Activated gamma-delta T cell (primary cell): ENCODE results near the gene MYO3B.
"Not testable (repeated sequence)": the region's sequence is repeated elsewhere in the genome, so short reads cannot be mapped to it uniquely, and the experiment has no call there.

ENCODE experiments used
- DNase-seq: peaks from one replicate; lab custom pipeline; 2025; lab: John Stamatoyannopoulos, UW

The MYO3B gene

GRCh38 chr2:170468557-170468956, 290.6 kb downstream of the MYO3B start:
- no peak for DNase-seq

GRCh38 chr2:170472498-170472897, 294.6 kb downstream of the MYO3B start:
- not testable (repeated sequence) for DNase-seq

GRCh38 chr2:170475878-170476277, 297.9 kb downstream of the MYO3B start:
- no peak for DNase-seq

DNA sequence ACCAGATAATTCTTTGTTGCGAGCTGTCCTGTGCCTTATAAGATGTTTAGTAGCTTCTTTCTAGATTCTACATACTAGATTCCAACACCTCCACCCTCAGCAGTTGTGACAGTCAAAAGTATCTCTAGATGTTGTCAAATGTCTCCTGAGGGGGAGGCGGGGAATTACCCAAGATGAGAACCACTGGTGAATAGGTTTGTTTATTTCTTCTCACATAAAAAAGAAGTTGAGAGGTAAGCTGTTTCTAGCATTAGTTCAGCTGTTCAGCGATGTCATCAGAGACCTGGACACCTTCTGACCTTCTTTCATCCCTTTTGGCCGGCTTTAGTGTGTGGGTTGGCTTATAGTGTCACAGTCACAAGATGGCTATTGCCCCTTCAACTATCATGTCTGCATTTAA, 299.7 kb downstream of the MYO3B start:
- DNase-seq, result no peak

- DNase-seq, result no peak
Observed at GRCh38 chr2:170481201-170481600, 303.3 kb downstream of the MYO3B start.

- DNase-seq, result no peak
Observed at GRCh38 chr2:170484552-170484951, 306.6 kb downstream of the MYO3B start.

DNA sequence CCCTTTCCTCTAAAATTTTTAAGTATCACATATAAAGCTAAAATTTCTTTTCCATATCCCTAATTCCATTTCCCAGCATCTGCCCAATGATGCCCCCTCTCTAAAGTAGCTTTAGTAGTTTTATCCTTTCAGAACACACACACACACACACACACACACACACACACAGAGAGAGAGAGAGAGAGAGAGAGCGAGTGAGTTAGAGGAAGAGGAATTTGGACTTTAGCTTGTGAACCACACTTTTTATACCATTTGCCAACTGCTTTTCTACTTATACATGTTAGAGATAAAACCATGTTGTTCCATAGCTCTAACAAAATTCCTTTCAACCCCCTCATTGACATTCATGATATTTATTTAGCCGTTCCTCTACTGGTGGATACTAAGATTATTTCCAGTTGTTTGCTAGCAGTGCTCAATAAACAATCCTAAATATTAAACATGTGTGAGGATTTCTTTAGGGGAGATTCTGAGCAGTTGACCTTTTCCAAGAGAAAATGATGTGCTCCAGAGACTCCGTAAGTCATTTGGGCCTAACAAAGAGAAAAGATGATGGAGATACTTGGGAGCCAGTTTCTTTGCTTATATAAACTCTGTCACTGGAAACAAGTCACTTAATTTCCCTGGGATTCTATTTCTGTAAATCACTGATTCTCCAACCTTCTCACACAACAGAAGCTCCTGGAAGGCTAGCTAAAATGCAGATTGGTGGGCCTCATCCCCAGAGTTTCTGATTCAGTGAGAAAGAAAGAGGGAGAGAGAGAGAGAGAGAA, 307.5 kb downstream of the MYO3B start:
- DNase-seq, result no peak

- no peak for DNase-seq
Observed at GRCh38 chr2:170486730-170487129, 308.8 kb downstream of the MYO3B start.

- DNase-seq, result no peak
Observed at GRCh38 chr2:170488807-170489206, 310.9 kb downstream of the MYO3B start.

- DNase-seq, result no peak
Observed at GRCh38 chr2:170492010-170492409, 314.1 kb downstream of the MYO3B start.

- no peak for DNase-seq
Observed at GRCh38 chr2:170493426-170494097, 315.6 kb downstream of the MYO3B start.

GRCh38 chr2:170495896-170496295, 317.9 kb downstream of the MYO3B start:
- no peak for DNase-seq

GRCh38 chr2:170498619-170499018, 320.7 kb downstream of the MYO3B start:
- DNase-seq, result no peak

GRCh38 chr2:170500104-170500503, 322.2 kb downstream of the MYO3B start:
- DNase-seq, result no peak

DNA sequence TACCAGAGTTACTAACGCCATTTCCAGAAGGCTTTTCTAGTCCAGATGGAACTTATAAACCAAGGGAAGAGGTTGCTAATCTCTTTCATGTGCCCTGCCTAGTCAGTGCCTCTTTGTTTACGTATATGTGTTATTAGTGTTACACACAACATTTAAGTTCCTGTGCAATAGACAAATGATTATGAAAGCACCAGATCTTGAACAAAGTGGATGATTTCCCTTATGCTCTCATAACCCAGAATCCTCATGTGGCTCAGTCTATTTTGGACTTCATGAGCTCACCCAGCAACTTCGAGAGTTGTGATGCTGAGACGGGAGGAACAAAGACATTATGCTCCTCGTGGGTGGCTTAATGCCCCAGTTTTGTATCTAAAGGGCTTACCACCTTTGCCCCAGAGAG, 322.8 kb downstream of the MYO3B start:
- DNase-seq, result no peak

DNA sequence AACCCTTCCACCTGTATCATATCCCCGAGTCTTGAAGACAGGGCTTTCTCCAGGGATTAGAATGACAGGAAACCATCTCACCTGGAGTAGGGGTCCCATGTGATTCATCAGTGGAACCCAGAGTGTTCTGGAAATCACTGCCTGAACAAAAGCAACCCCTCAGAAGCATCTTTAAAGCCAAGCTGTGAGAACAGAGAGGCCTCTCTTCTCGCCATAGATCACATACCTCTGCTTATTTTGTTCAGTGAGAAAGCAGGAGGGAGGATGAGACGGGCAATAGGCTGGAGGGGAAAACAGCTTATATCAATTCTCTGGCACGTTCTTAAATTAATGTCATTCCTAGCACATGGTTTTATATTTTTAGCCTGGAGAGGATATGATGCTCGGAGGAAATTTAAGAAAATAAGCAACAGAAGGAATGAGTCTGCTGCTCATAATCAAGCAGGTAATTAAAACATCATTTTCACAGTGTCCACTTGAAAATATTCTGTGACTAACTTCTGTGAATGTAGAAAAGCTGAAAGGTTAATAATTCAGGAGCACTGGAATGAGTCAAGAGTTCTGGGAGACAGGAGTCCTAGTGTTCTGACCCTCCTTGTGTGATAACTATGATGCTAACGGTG, 323.6 kb downstream of the MYO3B start:
- DNase-seq, result no peak

DNA sequence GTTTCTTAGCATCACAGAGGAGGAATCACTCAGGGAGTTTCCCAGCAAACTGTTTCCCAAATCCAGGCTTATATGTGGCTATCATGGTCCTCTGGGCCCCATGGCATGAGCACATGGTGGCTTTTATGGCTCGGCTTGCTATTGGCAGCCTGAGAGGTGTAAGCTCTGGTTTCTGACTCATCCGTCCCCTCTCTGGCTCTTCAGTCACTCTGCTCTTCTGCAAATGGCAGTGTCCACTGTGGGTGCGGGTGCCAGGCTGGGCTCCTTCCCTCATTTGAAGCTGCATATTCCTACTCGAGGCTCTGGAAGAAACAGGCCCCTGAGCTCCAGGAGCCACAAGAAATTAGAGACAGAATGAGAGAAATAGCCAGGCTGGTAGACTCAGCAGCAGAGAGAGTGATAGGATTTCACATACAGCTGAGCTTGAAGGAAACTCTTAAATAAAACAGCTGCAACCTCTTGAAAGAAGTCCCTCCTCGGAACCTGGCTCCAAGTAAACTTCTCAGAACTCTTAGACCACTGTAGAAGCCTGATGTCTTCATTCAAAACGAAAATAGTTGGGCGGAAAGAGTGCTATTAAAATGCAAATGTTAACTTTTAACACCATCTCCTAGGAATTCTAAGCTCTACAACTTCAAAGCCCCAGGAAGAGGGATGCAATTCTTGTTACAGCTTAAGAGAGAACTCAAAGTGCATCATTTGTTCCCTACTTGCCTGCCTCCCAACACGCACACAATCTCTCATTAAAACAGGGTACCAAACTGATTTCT, 324.6 kb downstream of the MYO3B start:
- no peak for DNase-seq

GRCh38 chr2:170503563-170503962, 325.6 kb downstream of the MYO3B start:
- DNase-seq, result no peak

- DNase-seq, result no peak
Observed at GRCh38 chr2:170503971-170504809, 326.2 kb downstream of the MYO3B start.

- DNase-seq, result no peak
Observed at GRCh38 chr2:170504810-170505145, 326.8 kb downstream of the MYO3B start.

DNA sequence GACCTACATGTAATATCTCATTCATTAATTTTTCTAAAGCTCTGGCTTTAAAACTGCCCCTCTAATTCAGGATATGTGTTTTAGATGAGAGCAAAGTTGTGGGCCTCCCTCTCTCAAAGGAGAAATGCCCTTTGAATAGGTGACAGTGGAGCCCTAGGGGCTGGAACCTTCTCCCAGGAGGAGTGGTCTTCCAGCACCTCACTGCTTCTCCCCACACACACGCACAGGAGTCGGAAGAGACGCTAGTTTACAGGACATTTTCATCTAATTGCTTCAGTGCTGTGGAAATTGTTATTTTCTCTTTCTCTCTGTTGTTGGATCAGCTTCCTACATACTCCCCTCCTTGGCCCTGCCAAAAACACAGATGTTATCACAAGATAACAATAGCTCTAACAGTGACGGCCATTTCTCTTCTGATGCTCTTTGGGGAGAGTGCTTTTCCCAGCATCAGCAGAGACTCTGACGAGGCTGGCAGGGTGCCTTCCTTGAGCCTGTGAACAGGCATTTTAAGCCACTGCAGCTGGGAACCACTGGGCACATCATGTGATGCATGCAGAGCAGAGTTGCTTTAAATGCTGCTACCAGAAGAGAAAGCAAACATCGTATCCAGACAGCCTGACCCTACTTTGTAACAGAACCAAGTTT, 327.8 kb downstream of the MYO3B start:
- DNase-seq, result no peak
